Natural killer cell (primary cell): ENCODE data around the gene RPL39L. TPM values are rescaled to one million over a fixed set of nuclear protein-coding genes. Genes with fewer than 3 reads are reported as not detected.
"Not testable (repeated sequence)": the region's sequence is repeated elsewhere in the genome, so short reads cannot be mapped to it uniquely, and the experiment has no call there.

Source experiments
- ATAC-seq, 3 donors: fragments of 150-1000 bp in 2 of 3; fragments of 200-7000 bp in 1 of 3; cut with Tn5 transposase; 1 replicate in 1 of 3; 2 replicates in 2 of 3; pipeline ENCODE4 v1.10.0; 2021; ENCODE audit warnings: mild to moderate bottlenecking in 2 of 3, moderate library complexity in 2 of 3
- DNase-seq, 2 donors: peaks; one replicate each; pipeline versions ENCODE4 v3.0.0 to v3.0.0-alpha.2; 2013 to 2021; ENCODE audit warnings: mixed read lengths in 1 of 2
- H3K27ac ChIP-seq: one replicate; pipeline ENCODE4 v1.5.1; 2013; ENCODE audit warnings: mild to moderate bottlenecking, low read length
- H3K27me3 ChIP-seq: one replicate; pipeline ENCODE4 v1.6.1; 2013; ENCODE audit warnings: low read length; ENCODE audit not compliant: control insufficient read depth, insufficient read depth
- H3K36me3 ChIP-seq: one replicate; pipeline ENCODE4 v1.6.1; 2013; ENCODE audit warnings: low read length; ENCODE audit not compliant: control insufficient read depth, insufficient read depth
- H3K4me1 ChIP-seq: one replicate; pipeline ENCODE4 v1.6.1; 2013; ENCODE audit warnings: low read length; ENCODE audit not compliant: control insufficient read depth, insufficient read depth
- H3K4me3 ChIP-seq: one replicate; pipeline ENCODE4 v1.5.1; 2013; ENCODE audit warnings: low read length
- H3K9me3 ChIP-seq: one replicate; pipeline ENCODE4 v1.6.1; 2013; ENCODE audit warnings: low read length; ENCODE audit not compliant: control insufficient read depth, insufficient read depth
- H3K27ac Mint-ChIP-seq, 2 donors: one replicate each; pipeline ENCODE4 v1.8.0; 2022; ENCODE audit warnings: mild to moderate bottlenecking in 2 of 2, mixed read lengths in 2 of 2, moderate library complexity in 1 of 2
- H3K27me3 Mint-ChIP-seq, 2 donors: one replicate each; pipeline ENCODE4 v1.8.0; 2022; ENCODE audit warnings: low read depth in 2 of 2, mixed read lengths in 2 of 2
- H3K36me3 Mint-ChIP-seq: one replicate; pipeline ENCODE4 v1.8.0; 2022; ENCODE audit warnings: mixed read lengths
- H3K4me1 Mint-ChIP-seq, 2 donors: one replicate each; pipeline ENCODE4 v1.8.0; 2022; ENCODE audit warnings: mixed read lengths in 2 of 2
- H3K4me3 Mint-ChIP-seq: one replicate; pipeline ENCODE4 v1.8.0; 2022; ENCODE audit warnings: mild to moderate bottlenecking, moderate library complexity, mixed read lengths
- H3K9me3 Mint-ChIP-seq, 2 donors: one replicate each; pipeline ENCODE4 v1.8.0; 2022; ENCODE audit warnings: mixed read lengths in 2 of 2
- WGBS: methylation state at CpG from one replicate; pipeline ENCODE4 v1.1.7; 2013; ENCODE audit warnings: missing lambda C conversion rate; ENCODE audit not compliant: insufficient coverage; 5-methylcytosine and 5-hydroxymethylcytosine counted together
- intact Hi-C: fragments of 100-400 bp; cut with micrococcal nuclease; formaldehyde crosslinking; loops from one replicate; pipeline ENCODE4 v1.14.2; 2022
- total RNA-seq, 4 donors: library from RNA; stranded (reverse); fragments of 120-200 nt in 1 of 4; gene quantifications; one replicate each; pipeline versions ENCODE4 v1.2.3 to v1.2.4, GENCODE V29; 2013 to 2022
- TF ChIP-seq, protein P1 (sequence below): fragments of 200-600 bp; IDR thresholded peaks from one replicate; pipeline ENCODE4 v1.8.0; 2022; ENCODE audit warnings: antibody characterized with exemption

Gene RPL39L
- total RNA-seq, 3 donors from 2014 or later (not counting 1 experiment from before 2014, with no cell fraction given): 3.1 to 6.6 (median 4.3) TPM

DNA sequence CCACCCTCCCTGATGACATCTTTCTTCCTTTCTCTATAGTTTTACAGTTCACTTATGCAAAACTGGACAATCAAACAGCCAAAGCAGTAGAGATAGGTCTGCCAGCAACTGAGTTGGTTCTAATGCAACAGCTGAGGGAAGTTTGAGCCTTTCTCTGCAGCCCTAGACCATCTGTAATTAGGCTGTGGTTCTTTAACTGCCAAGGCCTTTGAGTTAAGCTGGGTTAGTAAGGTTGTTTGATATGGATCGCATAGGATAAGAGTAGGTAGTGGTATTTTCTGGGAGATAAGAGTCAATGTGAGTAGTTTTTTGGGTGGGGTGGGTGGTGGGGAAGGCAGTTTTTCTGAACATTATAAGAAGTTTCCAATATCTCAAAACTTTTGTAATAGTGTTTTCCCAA lies 3.0 kb downstream of the RPL39L start:
- Histone ChIP-seq H3K27me3 (no peaks in the 10 kb centered on the region), H3K36me3 (no peaks in the 10 kb centered on the region), H3K9me3 (no peaks in the 10 kb centered on the region), H3K4me3 (no peak overlapping the region), H3K4me1 (peaks cover 19% of the 10 kb centered on the region), H3K27ac (no peak overlapping the region)
- no peak overlapping the region for H3K4me3 Mint-ChIP-seq
- 100% methylated on average over 1 of the region's 1 CpG for WGBS
- H3K9me3 Mint-ChIP-seq: peaks cover 0 to 3% of the 10 kb centered on the region in 2 donors
- peaks cover 41 to 55% of the 10 kb centered on the region in 2 donors for H3K4me1 Mint-ChIP-seq
- TF ChIP-seq, protein P1, sequence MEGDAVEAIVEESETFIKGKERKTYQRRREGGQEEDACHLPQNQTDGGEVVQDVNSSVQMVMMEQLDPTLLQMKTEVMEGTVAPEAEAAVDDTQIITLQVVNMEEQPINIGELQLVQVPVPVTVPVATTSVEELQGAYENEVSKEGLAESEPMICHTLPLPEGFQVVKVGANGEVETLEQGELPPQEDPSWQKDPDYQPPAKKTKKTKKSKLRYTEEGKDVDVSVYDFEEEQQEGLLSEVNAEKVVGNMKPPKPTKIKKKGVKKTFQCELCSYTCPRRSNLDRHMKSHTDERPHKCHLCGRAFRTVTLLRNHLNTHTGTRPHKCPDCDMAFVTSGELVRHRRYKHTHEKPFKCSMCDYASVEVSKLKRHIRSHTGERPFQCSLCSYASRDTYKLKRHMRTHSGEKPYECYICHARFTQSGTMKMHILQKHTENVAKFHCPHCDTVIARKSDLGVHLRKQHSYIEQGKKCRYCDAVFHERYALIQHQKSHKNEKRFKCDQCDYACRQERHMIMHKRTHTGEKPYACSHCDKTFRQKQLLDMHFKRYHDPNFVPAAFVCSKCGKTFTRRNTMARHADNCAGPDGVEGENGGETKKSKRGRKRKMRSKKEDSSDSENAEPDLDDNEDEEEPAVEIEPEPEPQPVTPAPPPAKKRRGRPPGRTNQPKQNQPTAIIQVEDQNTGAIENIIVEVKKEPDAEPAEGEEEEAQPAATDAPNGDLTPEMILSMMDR: no peak
- no peaks in the 10 kb centered on the region for H3K27me3 Mint-ChIP-seq
- H3K36me3 Mint-ChIP-seq: peaks cover 8% of the 10 kb centered on the region
- peak overlapping the region; percentile 24 to 75 for H3K27ac Mint-ChIP-seq
- intact Hi-C loops: loop anchor here (5.0 to 10.0 kb wide), 2 partner anchors 562 to 1029 kb away; partner anchors contain the start of genes DNAJB11 and ETV5
- ATAC-seq (no peak), DNase-seq (no peak)

DNA sequence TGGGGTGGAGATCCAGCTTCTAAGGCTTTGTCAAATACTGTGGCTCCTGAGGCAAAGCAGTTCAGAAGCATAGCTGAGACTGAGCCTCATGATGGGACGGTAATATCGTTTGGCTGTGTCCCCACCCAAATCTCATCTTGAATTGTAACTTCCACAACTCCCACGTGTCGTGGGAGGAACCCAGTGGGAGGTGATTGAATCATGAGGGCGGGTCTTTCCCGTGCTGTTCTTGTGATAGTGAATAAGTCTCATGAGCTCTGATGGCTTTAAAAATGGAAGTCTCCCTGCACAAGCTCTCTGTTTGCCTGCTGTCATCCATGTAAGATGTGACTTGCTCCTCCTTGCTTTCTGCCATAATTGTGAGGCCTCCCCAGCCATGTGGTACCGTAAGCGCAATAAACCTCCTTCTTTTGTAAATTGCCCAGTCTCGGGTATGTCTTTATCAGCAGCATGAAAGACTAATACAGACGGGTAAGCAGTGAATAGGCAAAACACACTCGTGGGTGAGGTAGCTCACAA lies 4.1 kb downstream of the RPL39L start:
- H3K27ac ChIP-seq, H3K27me3 Mint-ChIP-seq: not testable (repeated sequence)

DNA sequence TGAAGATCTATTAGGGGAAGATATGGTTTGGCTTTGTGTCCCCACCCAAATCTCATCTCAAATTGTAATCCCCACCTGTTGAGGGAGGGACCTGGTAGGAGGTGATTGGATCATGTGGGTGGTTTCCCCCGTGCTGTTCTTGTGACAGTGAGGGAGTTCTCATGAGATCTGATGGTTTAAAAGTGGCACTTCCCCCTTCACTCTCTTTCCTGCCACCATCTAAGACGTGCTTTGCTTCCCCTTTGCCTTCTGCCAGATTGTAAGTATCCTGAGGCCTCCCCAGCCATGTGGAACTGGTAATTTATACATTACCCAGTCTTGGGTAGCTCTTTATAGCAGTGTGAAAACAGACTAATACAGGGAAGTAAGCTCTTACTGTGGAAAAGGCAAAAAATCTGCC lies 6.1 kb downstream of the RPL39L start:
- Histone ChIP-seq H3K27ac (peak overlapping the region; percentile 22), H3K4me1 (peaks cover 16% of the 10 kb centered on the region)
- H3K4me1 Mint-ChIP-seq: peaks cover 47 to 59% of the 10 kb centered on the region in 2 donors
- peaks cover 12% of the 10 kb centered on the region for H3K36me3 Mint-ChIP-seq
- H3K36me3 ChIP-seq, H3K9me3 Mint-ChIP-seq, H3K27me3 Mint-ChIP-seq, DNase-seq, ATAC-seq, H3K27me3 ChIP-seq, H3K9me3 ChIP-seq, H3K4me3 Mint-ChIP-seq, H3K4me3 ChIP-seq: not testable (repeated sequence)
- peak overlapping the region; percentile 99 for H3K27ac Mint-ChIP-seq
- intact Hi-C loops: loop anchor here (5.0 to 10.0 kb wide), 2 partner anchors 351 to 558 kb away; partner anchors contain the start of genes DNAJB11 and EIF4A2
- no CpG with 5 or more reads among the region's 2 CpGs for WGBS

More for the DNA sequence above, 4.1 kb downstream of the RPL39L start:
- ATAC-seq, H3K36me3 ChIP-seq, H3K9me3 Mint-ChIP-seq, H3K9me3 ChIP-seq, H3K27me3 ChIP-seq, DNase-seq, H3K4me3 ChIP-seq, H3K4me3 Mint-ChIP-seq: not testable (repeated sequence)
- Mint-ChIP-seq H3K36me3 (peaks cover 12% of the 10 kb centered on the region), H3K27ac (peak overlapping the region in 1 of 2 donors; percentile 77), H3K4me1 (peaks cover 51 to 66% of the 10 kb centered on the region in 2 donors)
- 96% methylated on average over 11 of the region's 11 CpGs for WGBS
- intact Hi-C loops: loop anchor here (5.0 to 10.0 kb wide), 2 partner anchors 560 to 1028 kb away; partner anchors contain the start of genes DNAJB11 and ETV5
- peaks cover 28% of the 10 kb centered on the region for H3K4me1 ChIP-seq

DNA sequence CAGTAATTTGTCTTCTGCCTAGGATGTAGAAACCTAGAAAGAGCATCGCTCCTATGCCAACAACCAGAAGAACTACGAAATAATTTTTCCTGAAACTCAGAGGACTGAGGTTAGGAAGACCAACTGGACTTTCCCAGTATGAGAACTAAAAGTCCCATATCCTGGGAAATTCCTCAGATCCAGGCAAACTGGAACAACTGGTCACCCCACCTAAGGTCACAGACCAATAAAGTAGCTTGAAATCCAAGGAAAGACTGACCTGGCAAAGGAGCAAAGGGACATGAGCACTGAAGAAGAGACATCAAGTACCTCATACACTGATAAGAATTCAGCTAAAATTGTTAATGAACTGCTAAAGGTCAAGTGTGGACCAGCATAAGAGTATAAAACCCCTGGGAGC lies 6.6 kb downstream of the RPL39L start:
- Mint-ChIP-seq H3K36me3 (peaks cover 12% of the 10 kb centered on the region), H3K4me1 (peaks cover 45 to 57% of the 10 kb centered on the region in 2 donors), H3K9me3 (peaks cover 0 to 6% of the 10 kb centered on the region in 2 donors), H3K27ac (peak overlapping the region; percentile 99), H3K27me3 (no peaks in the 10 kb centered on the region), H3K4me3 (peak overlapping the region; percentile 10)
- H3K4me1 ChIP-seq: peaks cover 13% of the 10 kb centered on the region
- H3K4me3 ChIP-seq: no peak overlapping the region
- DNase-seq: no peak
- TF ChIP-seq, protein P1: no peak
- no peak for ATAC-seq
- intact Hi-C loops: loop anchor here (5.0 to 10.0 kb wide), 2 partner anchors 350 to 558 kb away; partner anchors contain the start of genes DNAJB11 and EIF4A2
- WGBS: 95% methylated on average over 2 of the region's 2 CpGs
- no peaks in the 10 kb centered on the region for H3K27me3 ChIP-seq
- H3K27ac ChIP-seq: peak overlapping the region; percentile 22
- H3K36me3 ChIP-seq: no peaks in the 10 kb centered on the region
- H3K9me3 ChIP-seq: no peaks in the 10 kb centered on the region
